ENCODE measurements around the gene GLRX3.

DNA sequence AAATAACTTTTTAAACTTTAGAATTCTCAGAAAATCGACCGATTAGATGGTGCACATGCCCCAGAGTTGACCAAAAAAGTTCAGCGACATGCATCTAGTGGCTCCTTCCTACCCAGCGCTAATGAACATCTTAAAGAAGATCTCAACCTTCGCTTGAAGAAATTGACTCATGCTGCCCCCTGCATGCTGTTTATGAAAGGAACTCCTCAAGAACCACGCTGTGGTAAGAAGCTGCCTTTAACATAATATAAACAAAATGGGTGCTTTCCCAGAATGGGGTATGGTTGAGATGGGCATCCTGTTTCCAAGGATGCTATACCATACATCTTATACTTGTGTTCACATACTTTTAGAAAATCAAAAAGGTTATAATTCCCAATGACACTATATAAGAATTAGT is 24.6 kb downstream of the GLRX3 start:
- TF ChIP-seq, protein P1, sequence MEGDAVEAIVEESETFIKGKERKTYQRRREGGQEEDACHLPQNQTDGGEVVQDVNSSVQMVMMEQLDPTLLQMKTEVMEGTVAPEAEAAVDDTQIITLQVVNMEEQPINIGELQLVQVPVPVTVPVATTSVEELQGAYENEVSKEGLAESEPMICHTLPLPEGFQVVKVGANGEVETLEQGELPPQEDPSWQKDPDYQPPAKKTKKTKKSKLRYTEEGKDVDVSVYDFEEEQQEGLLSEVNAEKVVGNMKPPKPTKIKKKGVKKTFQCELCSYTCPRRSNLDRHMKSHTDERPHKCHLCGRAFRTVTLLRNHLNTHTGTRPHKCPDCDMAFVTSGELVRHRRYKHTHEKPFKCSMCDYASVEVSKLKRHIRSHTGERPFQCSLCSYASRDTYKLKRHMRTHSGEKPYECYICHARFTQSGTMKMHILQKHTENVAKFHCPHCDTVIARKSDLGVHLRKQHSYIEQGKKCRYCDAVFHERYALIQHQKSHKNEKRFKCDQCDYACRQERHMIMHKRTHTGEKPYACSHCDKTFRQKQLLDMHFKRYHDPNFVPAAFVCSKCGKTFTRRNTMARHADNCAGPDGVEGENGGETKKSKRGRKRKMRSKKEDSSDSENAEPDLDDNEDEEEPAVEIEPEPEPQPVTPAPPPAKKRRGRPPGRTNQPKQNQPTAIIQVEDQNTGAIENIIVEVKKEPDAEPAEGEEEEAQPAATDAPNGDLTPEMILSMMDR (IDR thresholded peaks at IDR 0.05): peak; percentile 9; the same call in 1 of the 2 replicates
- TF ChIP-seq RCOR1 (IDR thresholded peaks at IDR 0.05; ENCODE audit: low read length) (no peak), EP300 (IDR thresholded peaks at IDR 0.05; ENCODE audit: borderline replicate concordance in 1 of 2, low read depth in 1 of 2, low read length in 1 of 2) (no peak), FOSL2 (IDR thresholded peaks at IDR 0.05; ENCODE audit: borderline replicate concordance, low read depth) (no peak), POLR2AphosphoS5 (IDR thresholded peaks at IDR 0.05; ENCODE audit: low read depth, low read length) (no peak), JUND (IDR thresholded peaks at IDR 0.05) (no peak), GATA2 (CRISPR knock-in tag; IDR thresholded peaks at IDR 0.05) (no peak), NFIC (IDR thresholded peaks at IDR 0.05; ENCODE audit: borderline replicate concordance) (no peak)
- TF ChIP-seq, protein P2, sequence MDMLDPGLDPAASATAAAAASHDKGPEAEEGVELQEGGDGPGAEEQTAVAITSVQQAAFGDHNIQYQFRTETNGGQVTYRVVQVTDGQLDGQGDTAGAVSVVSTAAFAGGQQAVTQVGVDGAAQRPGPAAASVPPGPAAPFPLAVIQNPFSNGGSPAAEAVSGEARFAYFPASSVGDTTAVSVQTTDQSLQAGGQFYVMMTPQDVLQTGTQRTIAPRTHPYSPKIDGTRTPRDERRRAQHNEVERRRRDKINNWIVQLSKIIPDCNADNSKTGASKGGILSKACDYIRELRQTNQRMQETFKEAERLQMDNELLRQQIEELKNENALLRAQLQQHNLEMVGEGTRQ (IDR thresholded peaks at IDR 0.05; ENCODE audit: borderline replicate concordance, low read depth, low read length): no peak
